SK-N-SH (cell line): ENCODE measurements around the gene REM1.

Source experiments
- CTCF ChIP-seq: fragments of 200-600 bp; sonication (generic); IDR thresholded peaks from 2 replicates; pipeline ENCODE4 v1.6.1; 2017; ENCODE audit warnings: antibody characterized with exemption, mild to moderate bottlenecking, moderate library complexity
- SIN3A ChIP-seq: IDR thresholded peaks from 2 replicates; pipeline ENCODE4 v1.6.1; 2012; ENCODE audit warnings: low read depth, mild to moderate bottlenecking, low read length, moderate library complexity, borderline replicate concordance
- TAF1 ChIP-seq: IDR thresholded peaks from 2 replicates; pipeline ENCODE4 v1.6.1; 2012; ENCODE audit warnings: low read depth, mild to moderate bottlenecking, low read length, moderate library complexity, borderline replicate concordance

- TF ChIP-seq SIN3A (no peak), TAF1 (no peak), CTCF (no peak)
Observed at GRCh38 chr20:31505903-31506302, 30.8 kb downstream of the REM1 start.
